Measurements from ENCODE around the gene GRAP.

GRAP gene

DNA sequence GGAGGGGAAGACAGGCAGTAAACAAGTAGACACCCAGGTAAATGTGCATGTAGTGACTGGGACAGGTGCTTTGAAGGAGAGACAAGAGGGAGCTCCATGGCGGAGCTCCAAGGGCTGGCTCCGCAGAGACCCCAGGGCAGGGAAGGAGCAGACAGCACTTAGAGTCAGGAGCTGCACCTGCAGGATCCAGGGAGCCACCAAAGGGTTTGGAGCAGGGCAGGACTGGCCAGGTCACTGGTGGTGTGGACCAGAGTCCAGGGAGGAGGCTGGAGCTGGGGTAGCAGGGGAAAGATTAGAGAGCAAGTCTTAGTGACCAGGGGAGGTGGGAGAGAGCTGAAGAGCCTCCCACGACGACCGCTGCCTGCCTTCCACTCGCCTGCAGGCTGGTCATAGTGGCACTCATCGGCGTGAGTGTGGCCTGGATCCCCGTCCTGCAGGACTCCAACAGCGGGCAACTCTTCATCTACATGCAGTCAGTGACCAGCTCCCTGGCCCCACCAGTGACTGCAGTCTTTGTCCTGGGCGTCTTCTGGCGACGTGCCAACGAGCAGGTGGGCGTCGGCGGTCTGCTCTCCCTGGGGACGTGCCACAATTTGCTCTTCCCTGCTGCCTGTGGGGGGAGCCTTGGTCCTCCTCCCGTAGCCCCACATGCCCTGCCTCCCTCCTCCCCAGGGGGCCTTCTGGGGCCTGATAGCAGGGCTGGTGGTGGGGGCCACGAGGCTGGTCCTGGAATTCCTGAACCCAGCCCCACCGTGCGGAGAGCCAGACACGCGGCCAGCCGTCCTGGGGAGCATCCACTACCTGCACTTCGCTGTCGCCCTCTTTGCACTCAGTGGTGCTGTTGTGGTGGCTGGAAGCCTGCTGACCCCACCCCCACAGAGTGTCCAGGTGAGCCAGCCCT lies 27.5 kb downstream of the GRAP start:
- in situ Hi-C loops (cut with MboI; ENCODE audit: low sequenced_read_pairs) = no loop called here

DNA sequence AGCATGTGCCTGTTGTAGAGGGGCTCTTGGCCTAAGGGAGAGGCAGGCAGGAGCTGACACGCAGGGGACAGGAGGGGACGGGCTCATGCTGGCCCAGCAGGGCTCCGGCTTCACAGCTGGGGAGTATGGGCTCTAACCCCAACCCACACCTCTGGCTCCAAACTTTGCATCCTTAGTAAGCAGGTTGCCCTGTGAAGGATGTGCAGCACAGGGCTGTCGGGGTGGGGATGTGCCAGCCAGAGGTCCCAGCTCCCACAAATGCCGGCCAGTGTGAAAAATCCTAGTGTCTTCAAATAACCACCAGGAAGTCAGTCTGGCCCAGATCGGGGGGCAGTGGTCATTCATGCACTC lies 28.2 kb downstream of the GRAP start:
- in situ Hi-C loops (cut with MboI; ENCODE audit: low sequenced_read_pairs) = no loop called here

DNA sequence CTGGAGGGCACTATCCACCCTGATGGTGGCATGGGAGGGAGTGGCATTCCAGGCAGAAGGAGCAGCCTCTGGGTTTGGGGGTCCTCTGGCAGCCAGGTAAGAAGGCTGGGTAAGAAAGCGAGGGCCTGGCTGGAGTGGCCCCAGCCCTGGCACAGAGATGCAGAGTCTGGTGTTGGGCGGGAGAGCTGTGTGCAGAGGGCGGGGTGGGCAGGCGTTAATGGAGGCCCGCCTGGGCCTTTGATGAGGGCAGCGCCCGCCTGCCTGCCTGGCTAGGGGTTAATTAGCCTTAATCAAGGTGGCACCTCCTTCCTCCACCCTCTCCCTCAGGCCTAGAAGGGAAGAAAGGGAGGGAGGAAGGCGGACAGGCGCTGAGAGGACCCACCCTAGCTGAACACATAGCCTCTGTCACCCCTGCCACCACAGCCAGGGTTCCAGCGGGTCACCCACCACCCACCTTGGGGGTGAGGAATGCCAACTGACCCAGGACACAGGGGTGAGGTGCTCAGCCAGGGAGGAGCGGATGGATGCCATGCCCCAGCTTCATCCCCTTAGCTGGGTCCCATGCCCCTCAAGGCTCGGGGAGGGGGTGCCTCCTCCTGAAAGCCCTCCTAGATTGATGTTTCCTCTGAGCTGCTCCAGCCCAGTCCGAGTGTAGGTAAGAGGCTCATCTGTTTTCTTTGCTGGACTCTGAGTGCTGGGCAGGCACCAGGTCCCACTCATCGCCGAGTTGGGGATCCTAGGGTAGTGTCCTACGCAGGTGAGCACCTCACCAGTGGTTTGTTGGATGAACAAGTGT lies 28.8 kb downstream of the GRAP start:
- in situ Hi-C loops (cut with MboI; ENCODE audit: low sequenced_read_pairs) = no loop called here

DNA sequence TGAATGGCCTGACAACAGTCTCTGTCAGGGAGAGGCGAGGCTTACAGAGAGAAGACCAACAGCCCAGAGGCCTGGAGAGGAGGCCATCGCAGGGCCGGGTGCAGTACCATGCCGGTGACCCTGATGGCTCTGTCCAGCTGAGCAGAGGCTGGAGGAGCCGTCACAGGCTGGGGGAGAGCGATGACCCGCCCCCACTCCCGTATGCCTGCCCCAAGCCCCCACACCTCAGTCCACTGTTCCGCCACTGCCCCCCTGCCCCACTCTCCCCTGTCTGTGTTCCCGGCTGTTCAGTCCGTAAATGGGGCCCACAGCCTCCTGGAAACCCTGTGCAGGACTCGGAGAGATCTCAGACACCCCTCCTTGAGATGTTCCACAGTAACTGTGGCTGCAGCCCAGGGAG lies 29.4 kb downstream of the GRAP start:
- in situ Hi-C loops (cut with MboI; ENCODE audit: low sequenced_read_pairs) = no loop called here

DNA sequence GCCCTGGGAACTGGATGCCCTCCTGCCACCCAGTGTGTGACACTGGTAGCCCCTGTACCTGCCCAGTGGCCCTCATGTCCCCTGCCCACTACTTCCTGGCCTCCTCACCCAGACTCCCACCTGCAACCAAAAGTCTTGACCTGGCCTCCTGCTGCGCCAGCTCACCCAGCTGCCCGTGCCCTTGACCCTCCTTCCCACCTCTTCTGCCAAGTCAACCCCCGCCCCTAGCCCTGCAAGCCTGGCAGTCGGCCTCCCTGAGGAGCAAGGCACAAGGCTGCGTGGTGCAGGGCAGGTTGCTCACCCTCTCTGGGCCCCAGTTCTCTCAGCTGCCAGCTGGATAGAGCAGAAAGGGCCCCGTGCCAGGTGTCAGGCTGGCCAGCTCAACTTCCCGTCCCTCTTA lies 29.9 kb downstream of the GRAP start:
- in situ Hi-C loops (cut with MboI; ENCODE audit: low sequenced_read_pairs) = no loop called here

DNA sequence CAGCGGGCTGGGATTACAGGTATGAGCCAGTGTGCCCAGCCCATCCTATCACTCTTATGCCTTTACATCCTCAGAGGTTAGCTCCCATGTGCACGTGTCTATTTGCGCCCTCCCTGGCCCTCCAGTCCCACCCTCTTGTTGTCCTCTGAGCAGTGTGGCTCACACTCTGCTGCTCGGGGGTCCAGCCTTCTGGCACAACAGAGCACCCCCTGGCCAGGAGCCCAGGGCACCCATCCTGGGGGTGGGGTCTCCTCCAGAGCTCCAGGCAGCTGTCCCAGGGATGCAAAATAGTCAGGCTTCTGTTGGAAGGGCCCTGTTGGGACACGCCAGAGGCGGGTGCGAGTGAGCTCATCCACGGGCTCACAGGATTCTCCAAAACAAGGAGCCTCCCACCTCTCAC lies 30.5 kb downstream of the GRAP start:
- in situ Hi-C loops (cut with MboI; ENCODE audit: low sequenced_read_pairs) = no loop called here

DNA sequence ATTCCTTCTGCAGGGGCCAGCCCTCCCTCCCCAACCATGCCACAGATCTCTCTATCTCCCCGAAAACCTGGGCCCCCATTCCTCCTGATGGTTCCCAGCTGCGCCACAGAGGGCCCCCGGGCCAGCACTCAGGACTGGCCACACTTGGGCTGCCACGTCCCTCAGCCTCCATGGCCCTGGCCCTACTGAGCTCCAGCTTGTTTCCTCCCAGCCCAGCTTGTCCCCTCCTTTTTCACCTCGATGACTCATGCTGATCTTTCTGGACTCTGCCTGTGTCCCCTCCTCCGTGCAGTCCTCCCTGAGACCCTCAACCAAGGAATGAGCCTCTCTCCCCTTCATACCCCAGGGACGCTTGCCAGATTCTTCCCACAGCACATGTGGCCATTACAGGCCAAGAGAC lies 31.3 kb downstream of the GRAP start:
- in situ Hi-C loops (cut with MboI; ENCODE audit: low sequenced_read_pairs) = no loop called here

DNA sequence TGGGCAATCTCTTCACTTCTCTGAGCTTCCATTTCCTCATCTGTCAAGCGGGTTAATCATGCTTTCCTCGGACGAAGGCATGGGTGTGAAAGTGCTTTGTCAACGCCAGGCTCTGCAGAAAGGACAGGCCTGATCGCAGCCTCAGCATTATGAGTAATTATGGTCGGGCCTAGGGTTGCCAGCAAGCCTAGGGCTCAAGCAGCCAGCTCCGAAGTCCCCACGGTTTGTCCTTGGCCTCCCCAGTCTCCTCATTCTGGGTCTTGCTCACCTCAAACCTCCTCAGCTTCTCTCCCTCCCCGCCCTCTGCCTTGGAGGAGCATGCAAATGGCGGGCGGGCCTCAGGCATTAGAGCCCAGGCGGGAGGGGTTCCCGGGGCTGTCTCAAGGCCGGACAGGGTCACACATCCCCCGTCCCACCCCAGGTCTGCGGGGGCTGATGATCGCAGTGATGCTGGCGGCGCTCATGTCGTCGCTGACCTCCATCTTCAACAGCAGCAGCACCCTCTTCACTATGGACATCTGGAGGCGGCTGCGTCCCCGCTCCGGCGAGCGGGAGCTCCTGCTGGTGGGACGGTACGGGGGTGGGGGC lies 32.0 kb downstream of the GRAP start:
- in situ Hi-C loops (cut with MboI; ENCODE audit: low sequenced_read_pairs) = no loop called here

DNA sequence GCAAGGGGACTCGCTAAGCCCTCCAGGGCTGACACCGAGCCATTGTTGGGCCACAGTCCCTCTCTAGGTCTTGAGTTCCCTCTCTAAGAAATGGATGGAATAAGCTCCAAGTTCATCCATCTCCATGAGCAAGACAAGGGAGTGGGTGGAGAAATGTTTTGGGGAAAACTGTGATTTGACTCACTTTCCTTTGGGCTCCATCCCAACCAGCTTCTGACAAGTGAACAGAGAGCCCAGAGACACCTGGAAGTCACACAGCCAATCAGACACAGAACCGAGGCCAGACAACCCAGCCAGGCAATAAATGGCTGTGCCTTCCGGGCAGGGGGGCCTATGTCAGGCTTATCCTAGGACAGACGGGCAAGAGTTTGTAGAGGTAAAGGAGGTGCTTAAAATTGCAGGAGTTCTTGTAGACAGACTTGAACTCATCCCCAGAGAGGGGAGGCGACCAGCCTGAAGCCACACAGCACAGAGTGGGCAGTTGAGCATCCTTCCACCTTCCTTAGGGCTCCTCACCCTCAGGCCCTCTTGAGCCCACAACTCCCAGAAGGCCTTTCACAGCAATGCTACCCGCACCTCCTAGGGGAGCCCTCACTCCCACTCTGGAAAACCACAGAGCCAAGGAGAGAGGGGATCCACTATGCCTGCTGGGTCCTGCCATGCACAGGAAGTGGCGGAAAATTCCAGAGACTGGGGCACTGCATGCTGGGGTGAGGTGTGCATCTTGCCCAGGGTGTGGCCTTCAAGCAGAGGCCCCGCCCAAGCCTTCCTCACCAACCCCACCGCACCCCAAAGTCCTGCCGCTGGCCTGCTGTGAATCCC lies 32.7 kb downstream of the GRAP start:
- in situ Hi-C loops (cut with MboI; ENCODE audit: low sequenced_read_pairs) = no loop called here

DNA sequence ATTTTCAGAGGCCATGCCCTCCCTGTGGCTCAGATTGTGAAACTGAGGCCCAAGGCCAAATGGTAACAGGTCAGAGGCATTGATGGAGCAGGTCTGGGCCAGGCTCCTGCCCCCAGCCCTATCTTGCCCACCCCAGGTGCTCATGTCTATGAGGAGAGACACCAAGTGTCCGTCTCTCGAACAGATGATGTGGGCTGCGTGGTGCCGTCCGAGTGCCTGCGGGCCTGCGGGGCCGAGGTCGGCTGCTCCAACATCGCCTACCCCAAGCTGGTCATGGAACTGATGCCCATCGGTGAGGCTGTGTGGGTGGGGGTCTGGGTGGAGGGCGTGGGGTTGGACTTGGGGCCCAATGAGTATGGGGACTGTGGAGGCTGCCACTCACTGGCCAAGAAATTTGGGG lies 33.5 kb downstream of the GRAP start:
- in situ Hi-C loops (cut with MboI; ENCODE audit: low sequenced_read_pairs) = no loop called here

DNA sequence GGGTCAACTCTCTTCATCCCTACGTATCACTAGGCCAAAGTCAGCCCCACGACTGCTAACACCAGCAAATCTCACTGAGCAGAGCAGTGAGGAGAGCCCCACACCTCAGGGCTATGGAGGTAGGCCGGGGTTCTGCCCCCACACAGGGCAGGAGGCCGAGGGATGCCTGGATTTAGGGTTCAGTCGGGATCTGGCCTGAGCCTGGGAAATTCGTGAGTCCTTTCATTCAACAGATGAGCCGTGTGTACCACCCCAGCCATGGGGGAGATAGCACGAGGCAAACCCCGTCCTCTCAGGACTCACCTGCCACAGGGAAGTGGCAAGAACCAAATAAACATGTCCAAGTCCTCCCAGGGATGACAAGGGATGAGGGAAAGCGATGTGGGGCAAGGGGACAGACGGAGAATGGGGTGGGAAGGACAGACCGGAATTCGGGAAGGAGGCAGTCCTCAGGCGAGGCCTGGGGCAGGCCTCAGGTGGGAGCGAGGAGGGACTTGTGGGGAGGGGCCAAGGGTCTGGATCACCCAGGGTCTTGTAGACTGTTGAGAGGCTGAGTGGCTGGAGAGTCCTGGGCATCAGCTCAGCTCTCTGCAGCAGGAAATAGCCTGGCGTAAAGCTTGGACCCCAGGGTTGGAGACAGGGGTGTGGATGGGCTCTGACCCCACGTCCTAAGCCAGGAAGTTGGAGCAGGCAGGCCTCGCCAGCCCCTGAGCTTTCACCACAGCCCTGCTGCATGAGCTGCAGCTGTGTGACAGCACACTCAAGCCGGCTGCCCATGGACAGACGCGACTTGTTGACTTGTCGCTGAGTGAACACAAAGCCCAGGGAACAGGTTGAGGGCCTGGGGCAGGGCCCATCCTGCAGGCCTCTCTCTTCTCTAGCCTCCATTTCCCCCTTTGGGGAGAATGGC lies 34.3 kb downstream of the GRAP start:
- in situ Hi-C loops (cut with MboI; ENCODE audit: low sequenced_read_pairs) = no loop called here

DNA sequence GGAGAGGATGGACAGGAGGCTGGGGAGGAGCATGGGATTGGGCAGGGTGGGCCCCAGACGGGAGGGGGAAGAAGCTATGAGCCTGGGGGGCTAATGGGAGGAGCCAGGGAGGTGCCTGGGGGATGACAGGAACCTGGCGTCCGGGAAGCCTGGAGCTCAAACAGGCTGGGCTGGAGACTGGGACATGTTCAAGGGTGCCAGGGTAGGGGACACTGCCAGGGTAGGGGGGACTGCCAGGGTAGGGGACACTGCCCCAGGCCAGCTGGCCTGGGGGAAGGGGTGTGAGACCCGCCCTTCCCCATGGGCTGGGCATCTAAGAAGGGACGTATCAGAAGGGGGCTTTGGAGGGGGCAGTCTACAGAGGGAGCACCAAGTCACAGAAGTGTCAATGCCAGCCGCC lies 35.2 kb downstream of the GRAP start:
- in situ Hi-C loops (cut with MboI; ENCODE audit: low sequenced_read_pairs) = no loop called here

DNA sequence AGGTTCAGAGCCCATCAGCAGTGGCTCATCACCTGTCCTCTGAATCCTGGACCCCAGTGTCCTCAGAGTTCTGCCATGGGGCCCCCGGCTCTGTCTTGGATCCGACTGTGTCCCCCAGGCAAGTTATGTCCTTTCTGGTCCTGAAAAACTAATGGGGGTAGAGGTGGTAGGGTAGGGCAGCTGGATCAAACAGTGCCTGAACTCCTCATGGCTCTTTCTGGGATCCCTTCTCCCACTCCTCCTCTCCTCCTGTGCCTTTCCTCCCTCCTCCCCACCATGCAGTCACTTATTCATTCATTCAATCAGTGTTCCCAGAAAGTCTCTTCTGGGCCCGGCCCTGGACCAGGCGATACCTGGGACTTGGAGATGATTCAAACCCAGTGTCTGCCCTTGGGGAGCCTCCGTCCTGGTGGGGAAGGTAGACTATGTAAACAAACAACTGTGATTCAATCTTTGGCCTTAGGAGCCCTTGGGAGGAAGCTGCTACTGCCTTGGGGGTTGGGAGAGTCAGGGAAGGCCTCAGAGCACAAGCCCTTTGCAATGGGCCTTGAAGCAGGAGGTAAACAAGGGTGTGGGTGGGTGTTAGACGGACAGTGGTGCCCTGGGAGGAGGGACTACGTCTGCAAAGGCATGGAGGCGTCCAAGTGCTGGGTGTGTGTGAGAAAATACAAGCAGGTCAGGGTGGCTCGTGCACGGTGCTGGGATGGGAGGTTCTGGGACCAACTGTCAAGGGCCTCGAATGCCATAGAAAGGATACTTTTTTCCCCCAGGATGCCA lies 35.8 kb downstream of the GRAP start:
- in situ Hi-C loops (cut with MboI; ENCODE audit: low sequenced_read_pairs) = no loop called here

DNA sequence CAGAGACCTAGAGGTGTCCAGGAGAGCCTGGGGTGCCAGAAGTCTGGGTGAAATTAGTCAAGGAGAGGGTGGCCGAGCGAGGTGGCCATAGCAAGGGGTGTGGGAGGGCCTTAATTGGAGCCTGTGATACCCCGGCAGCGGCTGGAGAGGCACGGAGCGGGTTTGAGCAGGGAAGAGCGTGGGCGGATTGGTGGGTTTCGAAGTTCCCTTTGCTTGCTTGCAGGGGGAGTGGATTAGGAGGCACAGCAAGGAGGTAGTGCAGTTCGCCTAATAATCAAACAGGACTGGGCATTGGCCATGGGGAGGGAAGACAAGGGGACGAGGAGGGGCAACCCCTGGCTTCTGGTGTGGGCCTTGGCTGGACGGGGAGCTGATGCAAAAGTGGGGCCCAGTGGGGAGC lies 36.8 kb downstream of the GRAP start:
- in situ Hi-C loops (cut with MboI; ENCODE audit: low sequenced_read_pairs) = no loop called here

DNA sequence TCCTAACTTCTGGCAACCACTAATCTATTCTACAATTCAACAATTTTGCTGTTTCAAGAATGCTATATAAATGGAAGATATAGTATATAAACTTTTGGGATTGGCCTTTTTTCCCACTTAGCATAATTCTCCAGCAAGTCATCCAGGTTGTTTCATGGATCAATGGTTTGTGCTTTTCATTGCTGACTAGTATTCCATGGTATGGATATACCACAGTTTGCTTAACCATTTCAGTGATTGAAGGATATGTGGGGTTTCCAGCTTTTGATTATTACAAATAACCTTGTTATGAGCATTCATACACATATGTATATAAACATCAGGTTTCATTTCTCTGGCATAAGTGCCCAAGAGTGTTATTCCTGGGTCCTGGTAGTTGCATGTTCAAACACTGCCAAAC lies 40.1 kb downstream of the GRAP start:
- in situ Hi-C loops (cut with MboI; ENCODE audit: low sequenced_read_pairs) = no loop called here

DNA sequence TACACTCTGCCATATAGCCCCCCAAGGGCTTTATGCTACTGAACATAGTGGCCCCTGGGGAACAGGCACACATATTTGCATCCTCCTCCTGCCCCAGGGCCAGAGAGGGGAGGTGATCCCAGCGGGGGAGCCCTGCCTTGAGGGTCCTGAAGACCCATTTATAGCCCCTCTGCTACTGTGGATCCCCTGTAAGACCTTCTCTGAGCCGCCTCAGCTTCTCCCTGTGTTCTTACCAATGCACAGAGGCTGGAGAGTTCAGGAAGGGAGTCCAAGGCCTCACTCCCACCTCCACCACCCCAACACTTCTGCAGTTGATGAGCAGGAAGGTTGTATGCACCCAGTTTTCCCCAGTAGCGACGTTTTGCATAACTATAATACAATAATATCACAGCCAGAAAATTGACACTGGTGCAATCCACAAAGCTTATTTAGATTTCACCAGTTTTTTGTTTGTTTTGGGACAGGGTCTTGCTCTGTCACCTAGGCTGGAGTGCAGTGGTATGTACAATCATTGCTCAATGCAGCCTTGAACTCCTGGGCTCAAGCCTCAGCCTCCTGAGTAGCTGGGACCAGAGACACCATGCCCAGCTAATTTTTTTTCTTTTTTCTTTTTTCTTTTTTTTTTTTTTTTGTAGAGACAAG lies 40.8 kb downstream of the GRAP start:
- in situ Hi-C loops (cut with MboI; ENCODE audit: low sequenced_read_pairs) = no loop called here

DNA sequence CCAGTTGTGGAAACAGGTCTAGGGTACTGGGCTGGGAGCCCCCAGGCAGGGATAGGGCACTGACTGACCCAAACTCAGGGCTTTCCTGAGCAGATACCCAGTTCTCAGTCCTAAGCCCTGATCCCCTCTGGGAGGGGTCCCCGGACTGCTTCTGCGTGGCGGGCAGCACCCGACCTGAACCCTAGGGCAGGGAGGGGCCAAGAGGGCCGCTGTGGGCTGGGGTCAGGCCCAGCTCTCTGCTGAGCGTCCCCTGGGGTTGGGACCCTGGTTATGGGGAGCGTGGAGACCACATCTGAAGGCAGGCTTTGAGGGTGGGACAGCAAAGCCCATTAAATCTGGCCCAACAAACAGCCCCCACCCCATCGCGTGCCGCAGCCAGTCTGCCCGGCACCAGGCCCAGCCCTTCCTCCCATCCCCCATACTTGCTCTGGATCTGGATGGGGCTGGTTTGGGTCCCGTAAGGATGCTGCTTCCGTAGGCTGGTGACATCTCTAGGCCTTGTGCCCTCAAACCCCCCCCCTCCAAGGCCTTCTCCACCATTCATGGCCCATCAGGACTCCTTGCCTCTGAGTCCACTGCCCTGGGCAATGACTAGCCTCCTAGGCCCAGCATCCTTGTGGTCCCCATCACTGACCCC lies 41.5 kb downstream of the GRAP start:
- in situ Hi-C loops (cut with MboI; ENCODE audit: low sequenced_read_pairs) = no loop called here

DNA sequence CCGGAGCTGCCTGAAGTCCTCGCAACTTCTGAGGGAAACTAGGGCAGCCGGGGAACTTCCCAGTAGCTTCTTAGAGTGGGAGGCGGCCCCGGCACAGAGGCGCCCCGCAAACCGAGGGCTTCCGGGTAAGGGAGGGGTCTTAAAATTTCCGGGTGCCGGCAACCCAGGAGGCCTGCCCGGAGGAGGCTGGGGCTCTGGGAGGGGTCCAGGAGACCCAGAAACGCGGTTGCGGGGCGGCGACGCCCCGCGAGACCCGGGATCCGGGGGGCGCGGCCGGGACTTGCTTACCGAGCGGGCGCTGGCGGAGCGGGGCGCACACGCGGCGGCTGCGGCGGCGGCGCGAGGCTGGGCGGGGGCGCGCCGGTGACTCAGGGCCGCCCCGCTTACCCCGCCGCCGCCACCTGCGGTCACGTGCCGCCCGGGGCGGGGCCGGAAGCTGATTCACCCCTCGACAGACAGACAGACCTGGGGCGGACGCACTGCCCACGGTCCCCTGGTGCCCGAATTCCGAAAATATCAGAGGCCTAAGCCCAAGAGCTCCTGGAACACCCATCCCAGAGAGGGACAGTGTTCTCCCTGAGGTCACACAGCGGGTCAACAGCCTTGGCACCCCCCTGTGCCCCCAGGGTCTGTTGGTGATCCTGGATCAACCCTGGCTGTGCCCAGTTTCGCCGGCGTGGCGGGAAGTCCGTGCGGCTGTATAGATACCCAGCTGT lies 42.2 kb downstream of the GRAP start, which contains the start of gene FAM83G:
TSS of gene FAM83G (minus strand) at position 344 of the 716 bp plus-strand sequence. CDS start 723 bp downstream, outside the sequence.
- in situ Hi-C loops (cut with MboI; ENCODE audit: low sequenced_read_pairs) = no loop called here

Measured in HL-60/S4 (cell line).